Ecto neural progenitor cell (in vitro differentiated cells): ENCODE measurements around the gene BCAS3.

ENCODE experiments used
- DNase-seq: peaks from one replicate; pipeline ENCODE4 v3.0.0-alpha.2; 2018; ENCODE audit warnings: low spot score

BCAS3 gene

GRCh38 chr17:61409301-61410112 is 731.9 kb downstream of the BCAS3 start:
- DNase-seq, result peak; percentile 80

GRCh38 chr17:61410141-61411010 is 732.7 kb downstream of the BCAS3 start:
- peak; percentile 92 for DNase-seq

GRCh38 chr17:61411011-61411260 is 733.3 kb downstream of the BCAS3 start:
- DNase-seq, result no peak

DNA sequence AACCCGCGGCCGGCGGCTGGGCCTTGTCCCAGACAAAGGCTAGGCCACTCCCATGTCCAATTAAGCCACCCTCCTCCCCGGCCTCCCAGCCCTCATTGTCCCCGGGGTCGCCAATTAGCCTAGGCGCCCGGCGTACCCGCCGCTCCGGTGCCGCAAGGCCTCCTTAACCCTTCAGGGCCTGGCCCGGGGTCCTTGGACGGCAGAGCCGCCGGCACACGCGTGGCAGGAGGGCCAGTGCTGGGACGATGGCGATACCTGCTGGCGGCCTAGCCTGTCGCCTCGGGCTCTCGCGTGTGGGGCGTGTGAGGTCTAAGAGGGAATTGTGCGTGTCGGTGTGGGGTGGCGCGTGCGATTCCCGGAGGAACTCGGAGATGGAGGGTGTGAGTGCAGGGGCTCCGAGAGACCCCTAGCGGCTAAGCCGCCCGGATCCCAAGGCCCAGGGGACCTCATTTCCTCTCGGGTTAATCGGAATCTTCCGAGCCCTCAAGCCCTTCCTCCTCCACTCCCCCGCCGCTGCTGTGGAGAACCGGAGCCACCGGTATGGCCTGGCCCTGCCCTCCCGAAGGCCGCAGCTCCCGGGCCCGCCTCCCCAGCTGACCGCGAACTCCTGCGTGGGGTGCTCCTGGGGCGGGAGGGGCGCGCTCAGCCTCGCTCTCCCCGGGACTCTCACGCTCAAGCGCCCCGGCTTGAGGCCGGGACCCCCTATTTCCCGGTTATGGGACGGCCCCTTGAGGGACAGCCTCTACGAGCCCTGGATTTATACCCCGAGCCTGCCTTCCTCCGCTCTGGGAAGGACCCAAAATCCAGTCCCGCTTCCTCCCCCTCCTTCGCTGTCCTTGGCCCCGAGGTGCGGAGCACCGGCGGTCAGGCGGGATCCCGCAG is 733.9 kb downstream of the BCAS3 start:
- DNase-seq, result peak; percentile 87

DNA sequence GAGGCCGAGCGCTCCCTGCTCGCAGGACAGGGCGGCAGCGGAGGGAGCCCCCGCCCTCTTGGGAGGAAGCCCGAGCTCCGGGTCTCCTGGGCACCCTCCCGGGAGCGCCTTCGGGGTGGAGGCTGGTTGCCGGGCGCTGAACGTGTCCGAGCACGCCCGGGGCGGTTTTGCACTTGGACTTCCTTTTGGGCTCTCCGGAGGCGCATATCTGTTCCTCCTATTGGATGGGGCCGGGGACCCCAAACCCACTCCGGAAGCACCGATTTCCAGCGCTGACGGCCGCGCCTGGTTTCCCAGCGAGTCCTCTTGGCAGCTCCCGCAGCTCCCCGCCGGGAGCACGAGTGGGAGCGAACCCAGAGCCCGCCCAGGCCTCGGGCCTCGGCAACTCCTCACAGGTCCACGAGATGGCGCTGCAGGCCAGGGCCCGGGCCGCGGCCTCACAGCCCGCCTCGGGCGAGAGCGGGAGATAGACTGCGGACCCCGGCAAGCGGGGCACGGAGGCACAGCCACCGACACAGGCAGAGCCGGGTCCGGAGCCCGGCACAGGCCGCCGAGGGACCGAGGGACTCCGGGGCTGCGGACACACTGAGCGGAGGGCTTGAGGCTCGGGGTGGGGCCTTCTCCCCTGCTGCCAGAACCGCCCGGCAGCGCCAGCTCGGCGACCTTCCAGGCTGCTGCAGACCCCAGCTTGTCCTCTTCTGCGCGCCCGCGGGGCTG is 734.6 kb downstream of the BCAS3 start:
- peak; percentile 96 for DNase-seq

GRCh38 chr17:61412860-61413660 is 735.4 kb downstream of the BCAS3 start:
- no peak for DNase-seq

- DNase-seq, result no peak
These were observed 736.0 kb downstream of the BCAS3 start for GRCh38 chr17:61413661-61414126.

DNA sequence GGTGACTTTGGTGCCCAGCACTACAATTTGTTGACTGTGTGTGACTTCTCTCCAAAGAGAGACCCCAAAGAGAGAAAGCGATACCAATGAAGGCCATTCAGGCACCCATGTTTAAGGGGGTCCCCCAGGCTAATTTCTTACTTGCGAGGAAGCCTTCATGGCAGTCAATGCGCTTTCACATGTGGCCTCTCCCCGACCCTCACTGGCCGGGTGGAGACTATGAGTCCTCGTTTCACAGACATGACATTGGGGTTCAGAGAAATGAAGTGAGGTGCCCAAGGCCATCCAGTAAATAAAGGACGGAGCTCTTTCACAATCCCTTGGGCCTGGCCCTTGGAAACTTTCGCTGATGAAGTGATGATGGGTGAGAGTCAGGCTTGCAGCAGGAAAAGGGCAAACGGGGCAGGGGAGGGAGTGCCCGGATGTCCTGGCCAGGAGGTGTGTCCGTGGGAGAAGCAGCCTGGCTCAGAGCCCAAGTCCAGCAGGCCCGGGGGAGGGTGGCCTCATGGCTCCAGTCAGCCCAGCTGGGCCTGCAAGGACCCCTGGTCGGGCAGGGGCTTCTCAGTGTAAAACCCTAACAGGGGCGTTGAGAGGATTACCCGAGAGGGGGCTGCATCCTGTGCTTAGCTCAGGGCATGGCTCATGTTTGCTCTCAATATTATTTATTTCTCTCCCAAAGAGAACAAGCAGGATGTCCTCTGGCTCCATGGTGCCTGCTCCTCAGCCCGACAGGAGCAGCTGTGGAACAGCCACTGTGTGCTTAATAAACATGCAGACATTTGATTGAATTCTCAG is 736.7 kb downstream of the BCAS3 start:
- DNase-seq, result peak; percentile 56

DNA sequence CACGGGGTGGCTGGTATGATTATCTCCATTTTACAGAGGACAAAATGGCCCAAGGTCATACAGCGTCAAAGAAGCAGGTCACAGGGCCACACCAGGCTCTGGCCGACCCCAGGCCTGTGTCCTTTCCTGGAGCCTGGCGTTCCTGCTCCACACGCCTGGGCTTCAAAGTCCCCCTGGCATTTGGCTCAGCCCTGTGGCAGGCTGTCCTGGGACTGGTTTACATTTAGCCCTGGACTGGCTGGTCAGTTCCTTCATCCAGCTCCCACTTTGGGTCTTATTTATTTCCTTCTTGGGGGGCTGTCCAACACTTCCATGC is 737.2 kb downstream of the BCAS3 start:
- no peak for DNase-seq

- DNase-seq, result peak; percentile 51
These were observed 737.9 kb downstream of the BCAS3 start for GRCh38 chr17:61415374-61416210.

- DNase-seq, result no peak
These were observed 738.5 kb downstream of the BCAS3 start for GRCh38 chr17:61416211-61416539.

- peak; percentile 99 for DNase-seq
These were observed 739.1 kb downstream of the BCAS3 start for GRCh38 chr17:61416540-61417363.

DNA sequence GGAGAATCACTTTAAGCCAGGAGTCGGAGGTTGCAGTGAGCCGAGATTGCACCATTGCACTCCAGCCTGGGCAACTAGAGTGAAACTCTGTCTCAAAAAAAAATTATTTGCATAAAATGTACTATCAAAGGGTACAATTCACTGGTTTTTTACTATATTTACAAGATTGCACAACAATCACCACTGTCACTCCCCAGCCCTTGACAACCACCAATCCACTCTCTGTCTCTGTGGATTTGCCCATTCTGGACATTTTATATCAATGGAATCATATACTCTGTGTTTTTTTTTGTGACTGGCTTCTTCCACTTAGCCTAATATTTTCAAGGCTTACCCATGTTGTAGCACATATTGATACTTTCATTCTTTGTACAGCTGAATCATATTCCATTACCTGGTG is 740.8 kb downstream of the BCAS3 start:
- DNase-seq, result no peak

DNA sequence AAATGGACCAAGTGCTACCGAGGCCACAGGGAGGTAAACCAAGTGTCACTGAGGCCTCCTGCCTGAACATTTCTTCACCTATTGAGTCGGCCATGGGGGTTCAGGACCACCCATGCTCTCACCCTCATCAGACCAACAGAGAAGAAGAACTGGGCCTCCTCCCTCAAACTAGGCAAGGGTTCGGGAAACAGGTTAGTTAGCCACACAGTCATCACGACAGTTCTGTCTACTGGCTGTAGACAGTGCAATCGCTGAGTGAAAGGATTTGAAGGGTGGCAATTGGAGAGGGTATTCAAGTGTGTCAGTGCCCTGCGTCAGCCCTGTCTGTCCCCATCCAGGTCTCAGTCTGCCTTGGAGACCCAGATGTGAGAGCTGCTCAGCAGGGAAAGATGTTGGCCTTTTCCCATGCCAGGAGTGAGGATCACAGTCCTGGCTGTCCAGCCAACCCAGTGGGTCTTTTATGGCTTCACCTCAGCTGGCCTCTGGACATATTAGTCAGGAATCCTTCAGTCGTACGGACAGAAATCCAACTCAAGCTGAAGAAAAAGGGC is 741.9 kb downstream of the BCAS3 start:
- no peak for DNase-seq

DNA sequence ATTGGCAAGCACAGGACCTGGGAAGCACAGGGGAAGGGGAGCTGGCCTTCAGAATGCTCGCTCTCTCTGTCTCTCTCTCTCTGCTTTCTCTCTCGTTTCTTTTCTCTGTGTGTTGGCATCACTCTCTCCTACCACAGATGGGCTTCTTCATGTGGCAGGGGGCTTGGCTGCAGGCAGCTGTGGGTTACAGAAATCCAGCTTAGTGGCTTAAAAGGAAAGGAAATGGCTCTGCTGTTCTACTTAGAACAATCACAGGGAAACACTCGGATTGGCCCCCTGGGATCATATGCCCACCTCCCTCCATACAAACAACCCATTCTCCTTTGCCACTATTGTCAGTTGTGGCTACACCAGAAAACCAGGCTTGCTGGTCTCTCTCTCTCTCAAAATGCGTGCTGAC is 742.4 kb downstream of the BCAS3 start:
- DNase-seq, result no peak

GRCh38 chr17:61420745-61421398 is 743.2 kb downstream of the BCAS3 start:
- no peak for DNase-seq

- DNase-seq, result no peak
These were observed 743.8 kb downstream of the BCAS3 start for GRCh38 chr17:61421460-61421859.
